HG02623 (cell line): ENCODE results near the gene FAM107B.
"Not testable (repeated sequence)": the region's sequence is repeated elsewhere in the genome, so short reads cannot be mapped to it uniquely, and the experiment has no call there.

ENCODE experiments used
- ATAC-seq: cut with Tn5 transposase; IDR thresholded peaks from one replicate; pipeline ENCODE4 v1.9.1; 2021; ENCODE audit warnings: moderate library complexity; ENCODE audit not compliant: unreplicated experiment

FAM107B gene

GRCh38 chr10:14696821-14697220 is 77.9 kb downstream of the FAM107B start:
- ATAC-seq = no peak

- ATAC-seq = no peak
Observed at GRCh38 chr10:14695847-14696480, 78.7 kb downstream of the FAM107B start.

GRCh38 chr10:14693891-14694290 is 80.8 kb downstream of the FAM107B start:
- ATAC-seq = no peak

GRCh38 chr10:14692344-14693076 is 82.2 kb downstream of the FAM107B start:
- no peak for ATAC-seq

- no peak for ATAC-seq
Observed at GRCh38 chr10:14691359-14691758, 83.3 kb downstream of the FAM107B start.

- ATAC-seq = no peak
Observed at GRCh38 chr10:14688606-14689005, 86.1 kb downstream of the FAM107B start.

- ATAC-seq = not testable (repeated sequence)
Observed at GRCh38 chr10:14688189-14688588, 86.5 kb downstream of the FAM107B start.

- ATAC-seq = no peak
Observed at GRCh38 chr10:14687340-14687739, 87.4 kb downstream of the FAM107B start.

- ATAC-seq = no peak
Observed at GRCh38 chr10:14686356-14686755, 88.3 kb downstream of the FAM107B start.

- ATAC-seq = no peak
Observed at GRCh38 chr10:14684354-14684753, 90.3 kb downstream of the FAM107B start.

GRCh38 chr10:14683256-14683655 is 91.4 kb downstream of the FAM107B start:
- ATAC-seq = no peak

GRCh38 chr10:14681802-14682201 is 92.9 kb downstream of the FAM107B start:
- no peak for ATAC-seq

GRCh38 chr10:14681305-14681704 is 93.4 kb downstream of the FAM107B start:
- no peak for ATAC-seq

GRCh38 chr10:14678637-14679036 is 96.1 kb downstream of the FAM107B start:
- no peak for ATAC-seq

- no peak for ATAC-seq
Observed at GRCh38 chr10:14676732-14677131, 98.0 kb downstream of the FAM107B start.

GRCh38 chr10:14674376-14675050 is 100.2 kb downstream of the FAM107B start:
- no peak for ATAC-seq

- ATAC-seq = no peak
Observed at GRCh38 chr10:14673189-14673861, 101.4 kb downstream of the FAM107B start.

GRCh38 chr10:14671386-14671831 is 103.3 kb downstream of the FAM107B start:
- ATAC-seq = no peak

GRCh38 chr10:14670551-14671240 is 104.0 kb downstream of the FAM107B start:
- ATAC-seq = no peak

- no peak for ATAC-seq
Observed at GRCh38 chr10:14669576-14669975, 105.1 kb downstream of the FAM107B start.

- ATAC-seq = no peak
Observed at GRCh38 chr10:14667781-14668180, 106.9 kb downstream of the FAM107B start.
